GM23338 (cell line): Measurements from ENCODE around the gene ITPRIP. TPM values are rescaled to one million over a fixed set of nuclear protein-coding genes. Genes with fewer than 3 reads are reported as not detected.

ENCODE experiments used
- ATAC-seq: fragments of 200-7000 bp; cut with Tn5 transposase; 3 replicates; pipeline ENCODE4 v1.9.1; 2020
- DNase-seq: peaks from one replicate; pipeline ENCODE4 v3.0.0-alpha.2; 2015; ENCODE audit warnings: low spot score
- H2AFZ ChIP-seq: fragments of 200-600 bp; sonication (generic); 2 replicates; pipeline ENCODE4 v1.8.0; 2016; ENCODE audit warnings: antibody characterized with exemption, mild to moderate bottlenecking, moderate library complexity
- H3F3A ChIP-seq: fragments of 200-600 bp; sonication (generic); replicated peaks from 2 replicates; pipeline ENCODE4 v1.8.0; 2017; ENCODE audit warnings: antibody characterized with exemption, mixed run types, low read depth
- H3K27ac ChIP-seq: fragments of 200-600 bp; sonication (generic); 2 replicates; pipeline ENCODE4 v1.6.1; 2016; ENCODE audit warnings: low read depth
- H3K27me3 ChIP-seq: fragments of 200-600 bp; sonication (generic); 2 replicates; pipeline ENCODE4 v1.8.0; 2016; ENCODE audit warnings: mild to moderate bottlenecking, mixed run types, moderate library complexity; ENCODE audit not compliant: insufficient read depth
- H3K36me3 ChIP-seq: fragments of 200-600 bp; sonication (generic); 2 replicates; pipeline ENCODE4 v1.8.0; 2016; ENCODE audit warnings: mild to moderate bottlenecking; ENCODE audit not compliant: insufficient read depth
- H3K4me1 ChIP-seq: fragments of 200-600 bp; sonication (generic); 2 replicates; pipeline ENCODE4 v1.8.0; 2016; ENCODE audit warnings: mild to moderate bottlenecking, moderate library complexity; ENCODE audit not compliant: insufficient read depth
- H3K4me2 ChIP-seq: fragments of 200-600 bp; sonication (generic); 2 replicates; pipeline ENCODE4 v1.7.1; 2017; ENCODE audit warnings: mixed run types
- H3K4me3 ChIP-seq: fragments of 200-600 bp; sonication (generic); 2 replicates; pipeline ENCODE4 v1.6.1; 2016; ENCODE audit warnings: mixed run types
- H3K79me2 ChIP-seq: fragments of 200-600 bp; sonication (generic); replicated peaks from 2 replicates; pipeline ENCODE4 v1.8.0; 2017; ENCODE audit warnings: mild to moderate bottlenecking; ENCODE audit not compliant: insufficient read depth
- H3K9me2 ChIP-seq: fragments of 200-600 bp; sonication (generic); 2 replicates; pipeline ENCODE4 v1.8.0; 2017; ENCODE audit not compliant: insufficient read depth
- H4K20me1 ChIP-seq: fragments of 200-600 bp; sonication (generic); replicated peaks from 2 replicates; pipeline ENCODE4 v1.8.0; 2017; ENCODE audit warnings: mild to moderate bottlenecking; ENCODE audit not compliant: insufficient read depth
- H3K27ac Mint-ChIP-seq: 2 replicates; pipeline ENCODE4 v1.8.0; 2020; ENCODE audit warnings: inconsistent platforms, mild to moderate bottlenecking, moderate library complexity, mixed read lengths
- H3K27me3 Mint-ChIP-seq: 3 replicates; pipeline ENCODE4 v1.8.0; 2022; ENCODE audit warnings: low read depth, mild to moderate bottlenecking, moderate library complexity, mixed read lengths, inconsistent platforms; ENCODE audit not compliant: insufficient read depth, poor library complexity
- H3K36me3 Mint-ChIP-seq: 3 replicates; pipeline ENCODE4 v1.8.0; 2021; ENCODE audit warnings: low read depth, mild to moderate bottlenecking, inconsistent platforms, moderate library complexity, mixed read lengths
- H3K4me1 Mint-ChIP-seq: 3 replicates; pipeline ENCODE4 v1.8.0; 2020; ENCODE audit warnings: mild to moderate bottlenecking, inconsistent platforms, mixed read lengths
- H3K4me3 Mint-ChIP-seq: 3 replicates; pipeline ENCODE4 v1.8.0; 2021; ENCODE audit warnings: moderate library complexity, mild to moderate bottlenecking, inconsistent platforms, mixed read lengths
- H3K9me3 Mint-ChIP-seq: 3 replicates; pipeline ENCODE4 v1.8.0; 2020; ENCODE audit warnings: moderate library complexity, mild to moderate bottlenecking, inconsistent platforms, mixed read lengths
- CREB1 ChIP-seq: fragments of 250-450 bp; sonication (Bioruptor Pico); IDR thresholded peaks from 2 replicates; pipeline ENCODE4 v1.5.0; 2020; ENCODE audit warnings: low read depth, mild to moderate bottlenecking, moderate library complexity
- ETS1 ChIP-seq: IDR thresholded peaks from 2 replicates; pipeline ENCODE4 v1.6.1; 2016; ENCODE audit warnings: antibody characterized with exemption
- EZH2 ChIP-seq: fragments of 200-600 bp; sonication (generic); IDR thresholded peaks from one replicate; pipeline ENCODE4 v1.8.0; 2017; ENCODE audit warnings: antibody characterized with exemption, mild to moderate bottlenecking, low read depth; ENCODE audit not compliant: unreplicated experiment
- EZH2phosphoT487 ChIP-seq: fragments of 200-600 bp; sonication (generic); IDR thresholded peaks from one replicate; pipeline ENCODE4 v1.8.1; 2018; ENCODE audit warnings: antibody characterized with exemption; ENCODE audit not compliant: unreplicated experiment
- JUNB ChIP-seq: IDR thresholded peaks from one replicate; pipeline ENCODE4 v1.6.1; 2016; ENCODE audit warnings: antibody characterized with exemption; ENCODE audit not compliant: unreplicated experiment
- NANOG ChIP-seq: IDR thresholded peaks from 2 replicates; pipeline ENCODE4 v1.6.1; 2016; ENCODE audit warnings: antibody characterized with exemption, borderline replicate concordance
- POLR2AphosphoS5 ChIP-seq: IDR thresholded peaks from 2 replicates; pipeline ENCODE4 v1.6.1; 2016; ENCODE audit warnings: antibody characterized with exemption, low read depth
- STAT1 ChIP-seq: IDR thresholded peaks from one replicate; pipeline ENCODE4 v1.6.1; 2016; ENCODE audit warnings: antibody characterized with exemption; ENCODE audit not compliant: unreplicated experiment
- ZNF114 ChIP-seq: fragments of 250-450 bp; sonication (Bioruptor Pico); IDR thresholded peaks from 2 replicates; pipeline ENCODE4 v1.5.0; 2020; ENCODE audit warnings: mild to moderate bottlenecking, moderate library complexity
- ZNF331 ChIP-seq: fragments of 250-450 bp; sonication (Bioruptor Pico); IDR thresholded peaks from 2 replicates; pipeline ENCODE4 v1.5.0; 2020; ENCODE audit warnings: low read depth, mild to moderate bottlenecking, moderate library complexity
- polyA plus RNA-seq: library from polyadenylated mRNA; unstranded; fragments of >200 nt; fragmentation: Nextera tagmentation; extraction: Ambion mirVana; gene quantifications from 2 replicates; pipeline ENCODE4 v1.2.1, GENCODE V29; 2016
- total RNA-seq: library from RNA; depleted of rRNA; stranded (reverse); fragments of >200 nt; shearing (Covaris generic); gene quantifications from 2 replicates; pipeline ENCODE4 v1.2.3, GENCODE V29; 2014
- TF ChIP-seq, protein P1 (sequence below), 2 experiments: fragments of 200-600 bp in 1 of 2; sonication (generic) in 1 of 2; conservative IDR thresholded peaks; 2 replicates each; pipeline versions ENCODE4 v1.5.1 to v1.6.1; 2016 to 2017; ENCODE audit warnings: antibody characterized with exemption in 2 of 2, low read depth in 2 of 2, mild to moderate bottlenecking in 2 of 2, moderate library complexity in 1 of 2
- TF ChIP-seq, protein P2 (sequence below): IDR thresholded peaks from one replicate; pipeline ENCODE4 v1.6.1; 2018; ENCODE audit warnings: antibody characterized with exemption; ENCODE audit not compliant: unreplicated experiment
- TF ChIP-seq, protein P3 (sequence below): fragments of 250-450 bp; sonication (Bioruptor Pico); IDR thresholded peaks from 2 replicates; pipeline ENCODE4 v1.5.0; 2020; ENCODE audit warnings: mild to moderate bottlenecking, moderate library complexity

ITPRIP gene
- total and polyA plus RNA-seq, 2 experiments from 2014 or later = 6.9 to 15.2 TPM

- Histone ChIP-seq H3K27ac (no peak overlapping the region), H3K4me3 (no peak overlapping the region), H3K27me3 (no peaks in the 10 kb centered on the region), H2AFZ (no peak overlapping the region), H3K79me2 (no peaks in the 10 kb centered on the region), H3K4me1 (peaks cover 14% of the 10 kb centered on the region), H3K4me2 (no peak overlapping the region), H3K36me3 (no peaks in the 10 kb centered on the region), H4K20me1 (no peaks in the 10 kb centered on the region), H3F3A (no peaks in the 10 kb centered on the region), H3K9me2 (no peaks in the 10 kb centered on the region)
- no peak for ATAC-seq
- Mint-ChIP-seq H3K4me3 (no peak overlapping the region), H3K4me1 (peaks cover 12% of the 10 kb centered on the region), H3K9me3 (no peaks in the 10 kb centered on the region), H3K27ac (no peak overlapping the region), H3K27me3 (no peaks in the 10 kb centered on the region), H3K36me3 (no peaks in the 10 kb centered on the region)
- TF ChIP-seq ZNF114 (CRISPR knock-in tag) (no peak), EZH2phosphoT487 (no peak), ETS1 (no peak), STAT1 (no peak), NANOG (no peak), EZH2 (no peak), CREB1 (CRISPR knock-in tag) (no peak), ZNF331 (CRISPR knock-in tag) (no peak), JUNB (no peak), POLR2AphosphoS5 (no peak)
- TF ChIP-seq, protein P1, sequence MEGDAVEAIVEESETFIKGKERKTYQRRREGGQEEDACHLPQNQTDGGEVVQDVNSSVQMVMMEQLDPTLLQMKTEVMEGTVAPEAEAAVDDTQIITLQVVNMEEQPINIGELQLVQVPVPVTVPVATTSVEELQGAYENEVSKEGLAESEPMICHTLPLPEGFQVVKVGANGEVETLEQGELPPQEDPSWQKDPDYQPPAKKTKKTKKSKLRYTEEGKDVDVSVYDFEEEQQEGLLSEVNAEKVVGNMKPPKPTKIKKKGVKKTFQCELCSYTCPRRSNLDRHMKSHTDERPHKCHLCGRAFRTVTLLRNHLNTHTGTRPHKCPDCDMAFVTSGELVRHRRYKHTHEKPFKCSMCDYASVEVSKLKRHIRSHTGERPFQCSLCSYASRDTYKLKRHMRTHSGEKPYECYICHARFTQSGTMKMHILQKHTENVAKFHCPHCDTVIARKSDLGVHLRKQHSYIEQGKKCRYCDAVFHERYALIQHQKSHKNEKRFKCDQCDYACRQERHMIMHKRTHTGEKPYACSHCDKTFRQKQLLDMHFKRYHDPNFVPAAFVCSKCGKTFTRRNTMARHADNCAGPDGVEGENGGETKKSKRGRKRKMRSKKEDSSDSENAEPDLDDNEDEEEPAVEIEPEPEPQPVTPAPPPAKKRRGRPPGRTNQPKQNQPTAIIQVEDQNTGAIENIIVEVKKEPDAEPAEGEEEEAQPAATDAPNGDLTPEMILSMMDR (conservative IDR thresholded peaks at IDR 0.05; ENCODE audit: low read depth in 2 of 2) = no peak
- TF ChIP-seq, protein P2, sequence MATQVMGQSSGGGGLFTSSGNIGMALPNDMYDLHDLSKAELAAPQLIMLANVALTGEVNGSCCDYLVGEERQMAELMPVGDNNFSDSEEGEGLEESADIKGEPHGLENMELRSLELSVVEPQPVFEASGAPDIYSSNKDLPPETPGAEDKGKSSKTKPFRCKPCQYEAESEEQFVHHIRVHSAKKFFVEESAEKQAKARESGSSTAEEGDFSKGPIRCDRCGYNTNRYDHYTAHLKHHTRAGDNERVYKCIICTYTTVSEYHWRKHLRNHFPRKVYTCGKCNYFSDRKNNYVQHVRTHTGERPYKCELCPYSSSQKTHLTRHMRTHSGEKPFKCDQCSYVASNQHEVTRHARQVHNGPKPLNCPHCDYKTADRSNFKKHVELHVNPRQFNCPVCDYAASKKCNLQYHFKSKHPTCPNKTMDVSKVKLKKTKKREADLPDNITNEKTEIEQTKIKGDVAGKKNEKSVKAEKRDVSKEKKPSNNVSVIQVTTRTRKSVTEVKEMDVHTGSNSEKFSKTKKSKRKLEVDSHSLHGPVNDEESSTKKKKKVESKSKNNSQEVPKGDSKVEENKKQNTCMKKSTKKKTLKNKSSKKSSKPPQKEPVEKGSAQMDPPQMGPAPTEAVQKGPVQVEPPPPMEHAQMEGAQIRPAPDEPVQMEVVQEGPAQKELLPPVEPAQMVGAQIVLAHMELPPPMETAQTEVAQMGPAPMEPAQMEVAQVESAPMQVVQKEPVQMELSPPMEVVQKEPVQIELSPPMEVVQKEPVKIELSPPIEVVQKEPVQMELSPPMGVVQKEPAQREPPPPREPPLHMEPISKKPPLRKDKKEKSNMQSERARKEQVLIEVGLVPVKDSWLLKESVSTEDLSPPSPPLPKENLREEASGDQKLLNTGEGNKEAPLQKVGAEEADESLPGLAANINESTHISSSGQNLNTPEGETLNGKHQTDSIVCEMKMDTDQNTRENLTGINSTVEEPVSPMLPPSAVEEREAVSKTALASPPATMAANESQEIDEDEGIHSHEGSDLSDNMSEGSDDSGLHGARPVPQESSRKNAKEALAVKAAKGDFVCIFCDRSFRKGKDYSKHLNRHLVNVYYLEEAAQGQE = no peak
- TF ChIP-seq, protein P3, sequence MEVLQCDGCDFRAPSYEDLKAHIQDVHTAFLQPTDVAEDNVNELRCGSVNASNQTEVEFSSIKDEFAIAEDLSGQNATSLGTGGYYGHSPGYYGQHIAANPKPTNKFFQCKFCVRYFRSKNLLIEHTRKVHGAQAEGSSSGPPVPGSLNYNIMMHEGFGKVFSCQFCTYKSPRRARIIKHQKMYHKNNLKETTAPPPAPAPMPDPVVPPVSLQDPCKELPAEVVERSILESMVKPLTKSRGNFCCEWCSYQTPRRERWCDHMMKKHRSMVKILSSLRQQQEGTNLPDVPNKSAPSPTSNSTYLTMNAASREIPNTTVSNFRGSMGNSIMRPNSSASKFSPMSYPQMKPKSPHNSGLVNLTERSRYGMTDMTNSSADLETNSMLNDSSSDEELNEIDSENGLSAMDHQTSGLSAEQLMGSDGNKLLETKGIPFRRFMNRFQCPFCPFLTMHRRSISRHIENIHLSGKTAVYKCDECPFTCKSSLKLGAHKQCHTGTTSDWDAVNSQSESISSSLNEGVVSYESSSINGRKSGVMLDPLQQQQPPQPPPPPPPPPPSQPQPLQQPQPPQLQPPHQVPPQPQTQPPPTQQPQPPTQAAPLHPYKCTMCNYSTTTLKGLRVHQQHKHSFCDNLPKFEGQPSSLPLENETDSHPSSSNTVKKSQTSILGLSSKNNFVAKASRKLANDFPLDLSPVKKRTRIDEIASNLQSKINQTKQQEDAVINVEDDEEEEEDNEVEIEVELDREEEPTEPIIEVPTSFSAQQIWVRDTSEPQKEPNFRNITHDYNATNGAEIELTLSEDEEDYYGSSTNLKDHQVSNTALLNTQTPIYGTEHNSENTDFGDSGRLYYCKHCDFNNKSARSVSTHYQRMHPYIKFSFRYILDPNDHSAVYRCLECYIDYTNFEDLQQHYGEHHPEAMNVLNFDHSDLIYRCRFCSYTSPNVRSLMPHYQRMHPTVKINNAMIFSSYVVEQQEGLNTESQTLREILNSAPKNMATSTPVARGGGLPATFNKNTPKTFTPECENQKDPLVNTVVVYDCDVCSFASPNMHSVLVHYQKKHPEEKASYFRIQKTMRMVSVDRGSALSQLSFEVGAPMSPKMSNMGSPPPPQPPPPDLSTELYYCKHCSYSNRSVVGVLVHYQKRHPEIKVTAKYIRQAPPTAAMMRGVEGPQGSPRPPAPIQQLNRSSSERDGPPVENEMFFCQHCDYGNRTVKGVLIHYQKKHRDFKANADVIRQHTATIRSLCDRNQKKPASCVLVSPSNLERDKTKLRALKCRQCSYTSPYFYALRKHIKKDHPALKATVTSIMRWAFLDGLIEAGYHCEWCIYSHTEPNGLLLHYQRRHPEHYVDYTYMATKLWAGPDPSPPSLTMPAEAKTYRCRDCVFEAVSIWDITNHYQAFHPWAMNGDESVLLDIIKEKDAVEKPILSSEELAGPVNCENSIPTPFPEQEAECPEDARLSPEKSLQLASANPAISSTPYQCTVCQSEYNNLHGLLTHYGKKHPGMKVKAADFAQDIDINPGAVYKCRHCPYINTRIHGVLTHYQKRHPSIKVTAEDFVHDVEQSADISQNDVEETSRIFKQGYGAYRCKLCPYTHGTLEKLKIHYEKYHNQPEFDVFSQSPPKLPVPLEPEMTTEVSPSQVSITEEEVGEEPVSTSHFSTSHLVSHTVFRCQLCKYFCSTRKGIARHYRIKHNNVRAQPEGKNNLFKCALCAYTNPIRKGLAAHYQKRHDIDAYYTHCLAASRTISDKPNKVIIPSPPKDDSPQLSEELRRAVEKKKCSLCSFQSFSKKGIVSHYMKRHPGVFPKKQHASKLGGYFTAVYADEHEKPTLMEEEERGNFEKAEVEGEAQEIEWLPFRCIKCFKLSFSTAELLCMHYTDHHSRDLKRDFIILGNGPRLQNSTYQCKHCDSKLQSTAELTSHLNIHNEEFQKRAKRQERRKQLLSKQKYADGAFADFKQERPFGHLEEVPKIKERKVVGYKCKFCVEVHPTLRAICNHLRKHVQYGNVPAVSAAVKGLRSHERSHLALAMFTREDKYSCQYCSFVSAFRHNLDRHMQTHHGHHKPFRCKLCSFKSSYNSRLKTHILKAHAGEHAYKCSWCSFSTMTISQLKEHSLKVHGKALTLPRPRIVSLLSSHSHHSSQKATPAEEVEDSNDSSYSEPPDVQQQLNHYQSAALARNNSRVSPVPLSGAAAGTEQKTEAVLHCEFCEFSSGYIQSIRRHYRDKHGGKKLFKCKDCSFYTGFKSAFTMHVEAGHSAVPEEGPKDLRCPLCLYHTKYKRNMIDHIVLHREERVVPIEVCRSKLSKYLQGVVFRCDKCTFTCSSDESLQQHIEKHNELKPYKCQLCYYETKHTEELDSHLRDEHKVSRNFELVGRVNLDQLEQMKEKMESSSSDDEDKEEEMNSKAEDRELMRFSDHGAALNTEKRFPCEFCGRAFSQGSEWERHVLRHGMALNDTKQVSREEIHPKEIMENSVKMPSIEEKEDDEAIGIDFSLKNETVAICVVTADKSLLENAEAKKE = no peak
- no peak for DNase-seq
These were observed 7.2 kb upstream of the ITPRIP start for GRCh38 chr10:104345515-104345914.
